ENCODE results near the gene CPNE1. TPM values are rescaled to one million over a fixed set of nuclear protein-coding genes. Genes with fewer than 3 reads are reported as not detected.

CPNE1 gene
- total RNA-seq, 1 experiment from 2014 or later = 333 TPM

GRCh38 chr20:35595456-35595855 lies 69.2 kb downstream of the CPNE1 start:
- no peak overlapping the region for H3K4me3 ChIP-seq (replicated peaks in 1 of 2; ENCODE audit: low read depth in 1 of 2, low read length in 2 of 2)
- TF ChIP-seq YY1 (IDR thresholded peaks at IDR 0.05; ENCODE audit: extremely low read depth, insufficient replicate concordance, low read depth, low read length) (no peak), SRF (IDR thresholded peaks at IDR 0.05; ENCODE audit: low read depth) (no peak), CBX3 (IDR thresholded peaks at IDR 0.05; ENCODE audit: low read depth) (no peak), POLR2AphosphoS5 (IDR thresholded peaks at IDR 0.05; ENCODE audit: low read depth, low read length) (no peak), POLR2A (IDR thresholded peaks at IDR 0.05; ENCODE audit: borderline replicate concordance, extremely low read depth, insufficient read depth, insufficient read length) (no peak), EGR1 (IDR thresholded peaks at IDR 0.05; ENCODE audit: low read depth) (no peak), CTCF (IDR thresholded peaks at IDR 0.05 in 2 of 3, conservative IDR thresholded peaks at IDR 0.05 in 1 of 3; ENCODE audit: borderline replicate concordance in 1 of 3, insufficient read depth in 1 of 3, low read depth in 2 of 3, low read length in 2 of 3) (no peak), EZH2phosphoT487 (IDR thresholded peaks at IDR 0.05; ENCODE audit: borderline replicate concordance) (no peak), REST (IDR thresholded peaks at IDR 0.05; ENCODE audit: low read depth) (no peak), JUND (IDR thresholded peaks at IDR 0.05) (no peak), ELF1 (IDR thresholded peaks at IDR 0.05; ENCODE audit: borderline replicate concordance, low read depth) (no peak), SP1 (IDR thresholded peaks at IDR 0.05; ENCODE audit: low read depth) (no peak), SIN3A (IDR thresholded peaks at IDR 0.05; ENCODE audit: low read depth) (no peak), FOSL1 (IDR thresholded peaks at IDR 0.05; ENCODE audit: low read depth) (no peak), ZNF274 (IDR thresholded peaks at IDR 0.05; ENCODE audit: low read depth, low read length) (no peak)
- TF ChIP-seq, protein P1, sequence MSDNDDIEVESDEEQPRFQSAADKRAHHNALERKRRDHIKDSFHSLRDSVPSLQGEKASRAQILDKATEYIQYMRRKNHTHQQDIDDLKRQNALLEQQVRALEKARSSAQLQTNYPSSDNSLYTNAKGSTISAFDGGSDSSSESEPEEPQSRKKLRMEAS (IDR thresholded peaks at IDR 0.05) = no peak
- DNase-seq (ENCODE audit: low read depth, low spot score) (no peak), ATAC-seq (no peak)
- no peak overlapping the region for H3K27ac ChIP-seq (ENCODE audit: low read depth, low read length)
- H4K20me1 ChIP-seq (ENCODE audit: insufficient read depth) = no peaks in the 10 kb centered on the region
- ChIA-PET RAD21 (ENCODE audit: low non-redundant PET in 1 of 2, low total read pairs in 2 of 2, uncharacterized antibody in 2 of 2, unreplicated experiment in 2 of 2) (no interaction called here), POLR2A (no interaction called here), CTCF (no interaction called here)
- no peak overlapping the region for H2AFZ ChIP-seq (ENCODE audit: low read depth, low read length, poor library complexity, severe bottlenecking)
- no peaks in the 10 kb centered on the region for H3K9me2 ChIP-seq (ENCODE audit: insufficient read depth)
- no peaks in the 10 kb centered on the region; a peak in 1 of 4 replicates for H3K36me3 ChIP-seq (ENCODE audit: control insufficient read depth in 1 of 2, insufficient read depth in 2 of 2, low read length in 2 of 2)
- no peaks in the 10 kb centered on the region for H3K27me3 ChIP-seq (ENCODE audit: insufficient read depth, low read length)
- no peak overlapping the region for H3K9ac ChIP-seq (ENCODE audit: low read length)
- no peak overlapping the region for H3K4me2 ChIP-seq (ENCODE audit: low read length)
- H3K79me2 ChIP-seq (ENCODE audit: insufficient read depth, low read length) = no peaks in the 10 kb centered on the region
- no peaks in the 10 kb centered on the region for H3K9me3 ChIP-seq (ENCODE audit: control insufficient read depth in 1 of 2, insufficient read depth in 1 of 2, low read depth in 1 of 2, low read length in 2 of 2)
- BruUV-seq (replicated peaks) = no TSS peak
- H3K4me1 ChIP-seq (ENCODE audit: control insufficient read depth in 1 of 2, insufficient read depth in 2 of 2, low read length in 2 of 2) = peaks cover 0 to 8% of the 10 kb centered on the region in 2 experiments; a peak in 1 of 4 replicates
- intact Hi-C loops (cut with micrococcal nuclease) = no loop called here

Data from HCT116 (cell line).